GM19023 (cell line): Measurements from ENCODE around the gene TRAF3IP3.
A peak's percentile ranks its signal among the peaks of the same experiment; 100 is the strongest.

Experiments
- ATAC-seq: cut with Tn5 transposase; IDR thresholded peaks from one replicate; pipeline ENCODE4 v1.9.1; 2021; ENCODE audit warnings: mild to moderate bottlenecking, moderate library complexity; ENCODE audit not compliant: unreplicated experiment

The TRAF3IP3 gene

GRCh38 chr1:209736490-209737117 is 19.2 kb upstream of the TRAF3IP3 start:
- ATAC-seq = no peak

- no peak for ATAC-seq
These were observed 18.7 kb upstream of the TRAF3IP3 start for GRCh38 chr1:209737118-209737505.

- ATAC-seq = no peak
These were observed 17.6 kb upstream of the TRAF3IP3 start for GRCh38 chr1:209738270-209738669.

- no peak for ATAC-seq
These were observed 14.7 kb upstream of the TRAF3IP3 start for GRCh38 chr1:209741193-209741592.

- no peak for ATAC-seq
These were observed 14.0 kb upstream of the TRAF3IP3 start for GRCh38 chr1:209741889-209742288.

- ATAC-seq = no peak
These were observed 13.3 kb upstream of the TRAF3IP3 start for GRCh38 chr1:209742409-209743144.

- no peak for ATAC-seq
These were observed 12.7 kb upstream of the TRAF3IP3 start for GRCh38 chr1:209743145-209743482.

GRCh38 chr1:209746451-209747165 is 9.2 kb upstream of the TRAF3IP3 start:
- ATAC-seq = no peak

- peak; percentile 73 for ATAC-seq
These were observed 8.1 kb upstream of the TRAF3IP3 start for GRCh38 chr1:209747580-209748262.

GRCh38 chr1:209748620-209749019 is 7.2 kb upstream of the TRAF3IP3 start:
- ATAC-seq = no peak

GRCh38 chr1:209749205-209749604 is 6.6 kb upstream of the TRAF3IP3 start:
- no peak for ATAC-seq

- ATAC-seq = no peak
These were observed 6.1 kb upstream of the TRAF3IP3 start for GRCh38 chr1:209749670-209750323.

- peak; percentile 38 for ATAC-seq
These were observed 4.1 kb upstream of the TRAF3IP3 start for GRCh38 chr1:209751627-209752231.

GRCh38 chr1:209752890-209753289 is 3.0 kb upstream of the TRAF3IP3 start:
- ATAC-seq = no peak

GRCh38 chr1:209755256-209755655 is 597 bp upstream of the TRAF3IP3 start:
- ATAC-seq = no peak

GRCh38 chr1:209756615-209757445 is 977 bp downstream of the TRAF3IP3 start:
- ATAC-seq = peak; percentile 32

- ATAC-seq = no peak
These were observed 2.5 kb downstream of the TRAF3IP3 start for GRCh38 chr1:209758400-209758799.

- ATAC-seq = no peak
These were observed 4.0 kb downstream of the TRAF3IP3 start for GRCh38 chr1:209759829-209760359.

- ATAC-seq = no peak
These were observed 5.3 kb downstream of the TRAF3IP3 start for GRCh38 chr1:209761011-209761635.
